Fibroblast of skin of right quadriceps (primary cell): Measurements from ENCODE around the gene TEPSIN.
A peak's percentile ranks its signal among the peaks of the same experiment; 100 is the strongest.

Experiments used
- DNase-seq: peaks from one replicate; pipeline ENCODE4 v3.0.0-alpha.2; 2013

The TEPSIN gene

GRCh38 chr17:81249223-81250040 lies 10.6 kb upstream of the TEPSIN start:
- no peak for DNase-seq

- no peak for DNase-seq
Measured at GRCh38 chr17:81248649-81249048, 9.8 kb upstream of the TEPSIN start.

- no peak for DNase-seq
Measured at GRCh38 chr17:81247339-81247990, 8.6 kb upstream of the TEPSIN start.

GRCh38 chr17:81246679-81247338 lies 8.0 kb upstream of the TEPSIN start:
- no peak for DNase-seq

GRCh38 chr17:81246343-81246670 lies 7.5 kb upstream of the TEPSIN start:
- DNase-seq, result no peak

GRCh38 chr17:81245665-81246342 lies 6.9 kb upstream of the TEPSIN start:
- DNase-seq, result no peak

- no peak for DNase-seq
Measured at GRCh38 chr17:81245024-81245664, 6.3 kb upstream of the TEPSIN start.

- DNase-seq, result no peak
Measured at GRCh38 chr17:81244358-81245023, 5.6 kb upstream of the TEPSIN start.

- no peak for DNase-seq
Measured at GRCh38 chr17:81243333-81243664, 4.4 kb upstream of the TEPSIN start.

- no peak for DNase-seq
Measured at GRCh38 chr17:81242421-81243332, 3.8 kb upstream of the TEPSIN start.

GRCh38 chr17:81241648-81242420 lies 3.0 kb upstream of the TEPSIN start:
- DNase-seq, result peak; percentile 22

GRCh38 chr17:81241203-81241602 lies 2.3 kb upstream of the TEPSIN start:
- no peak for DNase-seq

GRCh38 chr17:81240761-81241160 lies 1.9 kb upstream of the TEPSIN start:
- DNase-seq, result no peak

GRCh38 chr17:81239714-81240555 lies 1.1 kb upstream of the TEPSIN start:
- DNase-seq, result no peak

GRCh38 chr17:81238490-81238814 lies 403 bp downstream of the TEPSIN start:
- no peak for DNase-seq

GRCh38 chr17:81237591-81238489 lies 1.0 kb downstream of the TEPSIN start:
- DNase-seq, result no peak

GRCh38 chr17:81236784-81237183 lies 2.1 kb downstream of the TEPSIN start:
- no peak for DNase-seq
